Measurements from ENCODE around the gene PHF21A. TPM values are rescaled to one million over a fixed set of nuclear protein-coding genes. Genes with fewer than 3 reads are reported as not detected.

PHF21A gene
- polyA plus RNA-seq, 1 experiment, result 17.1 TPM

DNA sequence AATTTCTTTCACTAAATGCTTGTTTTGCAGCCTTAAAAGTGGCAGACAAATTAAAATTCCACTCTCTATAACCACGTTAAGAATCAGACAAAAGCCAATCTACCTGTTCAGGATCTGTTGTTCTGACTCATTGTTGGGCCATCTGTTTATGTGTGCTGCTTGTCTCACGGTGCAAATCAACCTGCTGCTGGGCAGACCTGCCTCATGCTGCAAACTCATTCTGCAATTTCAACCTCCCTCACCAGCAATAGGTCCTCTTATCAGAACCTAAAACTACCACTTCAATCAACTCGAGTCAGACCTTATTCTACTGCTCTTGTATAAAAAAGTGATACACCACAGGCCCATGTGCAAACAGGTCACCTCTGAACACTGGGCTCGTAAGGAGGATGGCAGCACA is 123.7 kb downstream of the PHF21A start:
- H3K36me3 ChIP-seq (ENCODE audit: control insufficient read depth, insufficient read depth, low read length), result no peaks in the 10 kb centered on the region
- TF ChIP-seq, protein P1, sequence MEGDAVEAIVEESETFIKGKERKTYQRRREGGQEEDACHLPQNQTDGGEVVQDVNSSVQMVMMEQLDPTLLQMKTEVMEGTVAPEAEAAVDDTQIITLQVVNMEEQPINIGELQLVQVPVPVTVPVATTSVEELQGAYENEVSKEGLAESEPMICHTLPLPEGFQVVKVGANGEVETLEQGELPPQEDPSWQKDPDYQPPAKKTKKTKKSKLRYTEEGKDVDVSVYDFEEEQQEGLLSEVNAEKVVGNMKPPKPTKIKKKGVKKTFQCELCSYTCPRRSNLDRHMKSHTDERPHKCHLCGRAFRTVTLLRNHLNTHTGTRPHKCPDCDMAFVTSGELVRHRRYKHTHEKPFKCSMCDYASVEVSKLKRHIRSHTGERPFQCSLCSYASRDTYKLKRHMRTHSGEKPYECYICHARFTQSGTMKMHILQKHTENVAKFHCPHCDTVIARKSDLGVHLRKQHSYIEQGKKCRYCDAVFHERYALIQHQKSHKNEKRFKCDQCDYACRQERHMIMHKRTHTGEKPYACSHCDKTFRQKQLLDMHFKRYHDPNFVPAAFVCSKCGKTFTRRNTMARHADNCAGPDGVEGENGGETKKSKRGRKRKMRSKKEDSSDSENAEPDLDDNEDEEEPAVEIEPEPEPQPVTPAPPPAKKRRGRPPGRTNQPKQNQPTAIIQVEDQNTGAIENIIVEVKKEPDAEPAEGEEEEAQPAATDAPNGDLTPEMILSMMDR (IDR thresholded peaks at IDR 0.05; ENCODE audit: insufficient read depth, low read depth, low read length), result no peak
- POLR2A ChIA-PET, result no interaction called here
- H3K4me3 ChIP-seq (ENCODE audit: low read depth, low read length), result no peak overlapping the region
- H3K27me3 ChIP-seq (ENCODE audit: control insufficient read depth, insufficient read depth, low read length), result no peaks in the 10 kb centered on the region
- DNase-seq (ENCODE audit: low read depth), result no peak
- CTCF ChIA-PET, result interaction anchor here (2.1 kb wide), 1 partner anchor 10 kb away, joined by 5 read pairs; no protein-coding TSS in a partner anchor

DNA sequence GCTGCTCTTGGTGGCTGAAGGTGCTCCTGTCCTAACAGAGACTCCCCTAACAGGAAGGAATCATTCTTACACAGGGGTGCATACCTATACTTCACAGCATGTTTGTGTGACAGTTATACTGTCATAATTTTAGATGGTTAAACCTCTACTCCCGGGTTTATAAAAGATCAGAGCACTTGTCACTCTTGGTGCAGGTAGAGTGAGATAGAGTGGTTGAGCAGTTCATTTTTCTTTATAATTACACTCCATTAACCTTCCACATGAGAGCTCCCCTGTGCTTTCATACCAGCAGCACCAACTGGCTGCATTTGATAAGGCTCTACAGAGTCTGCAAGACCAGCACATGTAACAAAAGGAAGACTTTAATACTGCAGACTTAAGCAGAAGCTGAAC is 125.9 kb downstream of the PHF21A start:
- ChIA-PET CTCF (interaction anchor here (0.8 to 7.3 kb wide), 6 partner anchors 8 to 122 kb away, joined by 3 to 40 read pairs (median 6); no protein-coding TSS in a partner anchor), POLR2A (no interaction called here)
- Histone ChIP-seq H3K4me3 (ENCODE audit: low read depth, low read length) (no peak overlapping the region), H3K36me3 (ENCODE audit: control insufficient read depth, insufficient read depth, low read length) (no peaks in the 10 kb centered on the region), H3K27me3 (ENCODE audit: control insufficient read depth, insufficient read depth, low read length) (no peaks in the 10 kb centered on the region)
- TF ChIP-seq, protein P1 (IDR thresholded peaks at IDR 0.05; ENCODE audit: insufficient read depth, low read depth, low read length), result no peak
- DNase-seq (ENCODE audit: low read depth), result no peak

DNA sequence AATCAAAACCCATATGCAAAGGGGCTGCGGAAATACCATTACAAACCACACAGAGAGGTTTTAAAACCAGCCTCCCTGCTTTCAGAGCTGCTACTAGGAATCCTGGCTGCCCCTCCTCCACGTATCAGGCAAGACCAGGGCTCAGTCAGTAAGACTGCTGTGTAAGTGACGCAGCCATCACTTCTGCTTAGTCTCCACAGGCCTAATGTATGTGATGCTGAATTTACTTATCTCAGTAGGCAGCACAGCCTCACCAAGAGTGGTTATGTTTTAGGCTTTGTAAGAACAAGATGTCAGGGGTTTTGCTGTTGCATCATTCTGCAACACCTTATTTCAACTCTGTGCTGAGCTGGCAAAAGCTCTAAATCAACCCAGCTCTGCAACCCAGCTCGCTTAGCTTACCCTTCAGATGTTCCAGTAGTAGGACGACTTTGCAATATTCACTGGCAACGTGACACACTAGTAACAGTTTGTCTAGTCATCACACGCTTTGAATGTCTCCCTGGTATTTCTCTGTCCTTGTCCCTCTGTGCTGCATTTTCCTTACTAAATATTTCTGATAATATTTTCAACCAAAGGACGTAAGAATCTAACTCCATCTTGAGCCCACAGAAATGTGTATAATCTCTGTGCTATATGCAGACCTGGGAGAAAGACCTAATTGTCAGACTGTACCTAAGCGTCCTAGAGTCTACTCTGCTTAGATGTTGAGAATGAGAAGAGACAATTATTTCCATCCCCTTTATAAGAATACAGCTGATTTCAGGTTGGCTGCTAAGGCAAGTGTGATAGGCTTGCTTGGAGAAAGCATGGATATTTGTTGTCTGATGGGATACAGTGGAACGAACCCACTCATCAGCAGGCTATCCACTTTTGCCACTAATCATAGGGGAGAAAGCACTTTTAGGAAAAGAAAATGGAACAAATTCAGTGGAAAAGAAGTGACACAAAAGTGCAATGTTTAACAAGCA is 126.6 kb downstream of the PHF21A start:
- H3K36me3 ChIP-seq (ENCODE audit: control insufficient read depth, insufficient read depth, low read length), result no peaks in the 10 kb centered on the region
- CTCF ChIA-PET, result interaction anchor here (0.8 to 7.3 kb wide), 6 partner anchors 8 to 122 kb away, joined by 3 to 40 read pairs (median 6); no protein-coding TSS in a partner anchor
- no peaks in the 10 kb centered on the region for H3K27me3 ChIP-seq (ENCODE audit: control insufficient read depth, insufficient read depth, low read length)
- POLR2A ChIA-PET, result no interaction called here
- no peak overlapping the region for H3K4me3 ChIP-seq (ENCODE audit: low read depth, low read length)
- TF ChIP-seq, protein P1 (IDR thresholded peaks at IDR 0.05; ENCODE audit: insufficient read depth, low read depth, low read length), result no peak
- DNase-seq (ENCODE audit: low read depth), result no peak

DNA sequence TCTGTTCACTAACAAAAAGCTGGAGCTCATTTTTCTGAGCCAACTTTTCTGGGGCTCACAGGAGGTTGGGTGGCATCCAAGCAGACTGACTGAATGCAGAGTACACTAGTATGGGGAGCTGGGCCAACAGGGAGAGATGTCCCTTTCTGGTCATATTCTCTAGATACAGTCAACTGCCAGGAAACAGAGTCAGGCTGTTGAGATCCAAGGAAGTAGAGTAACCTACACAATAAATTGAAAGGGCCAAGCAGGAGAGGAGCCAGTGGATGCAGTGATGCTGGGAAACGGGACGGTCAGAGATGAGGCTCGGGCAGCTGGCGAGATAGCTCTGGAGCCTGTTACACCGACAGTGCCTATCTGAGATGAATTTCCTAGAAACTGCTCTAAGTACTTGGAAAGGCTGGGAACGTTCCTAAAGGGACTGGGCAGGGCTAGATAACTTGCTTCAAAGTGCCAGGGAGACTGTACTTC is 127.7 kb downstream of the PHF21A start:
- TF ChIP-seq, protein P1 (IDR thresholded peaks at IDR 0.05; ENCODE audit: insufficient read depth, low read depth, low read length), result no peak
- DNase-seq (ENCODE audit: low read depth), result no peak
- POLR2A ChIA-PET, result no interaction called here
- H3K27me3 ChIP-seq (ENCODE audit: control insufficient read depth, insufficient read depth, low read length), result no peaks in the 10 kb centered on the region
- CTCF ChIA-PET, result interaction anchor here (0.7 to 7.3 kb wide), 5 partner anchors 10 to 1884 kb away, joined by 3 to 40 read pairs (median 5); no protein-coding TSS in a partner anchor
- no peak overlapping the region for H3K4me3 ChIP-seq (ENCODE audit: low read depth, low read length)
- no peaks in the 10 kb centered on the region for H3K36me3 ChIP-seq (ENCODE audit: control insufficient read depth, insufficient read depth, low read length)

DNA sequence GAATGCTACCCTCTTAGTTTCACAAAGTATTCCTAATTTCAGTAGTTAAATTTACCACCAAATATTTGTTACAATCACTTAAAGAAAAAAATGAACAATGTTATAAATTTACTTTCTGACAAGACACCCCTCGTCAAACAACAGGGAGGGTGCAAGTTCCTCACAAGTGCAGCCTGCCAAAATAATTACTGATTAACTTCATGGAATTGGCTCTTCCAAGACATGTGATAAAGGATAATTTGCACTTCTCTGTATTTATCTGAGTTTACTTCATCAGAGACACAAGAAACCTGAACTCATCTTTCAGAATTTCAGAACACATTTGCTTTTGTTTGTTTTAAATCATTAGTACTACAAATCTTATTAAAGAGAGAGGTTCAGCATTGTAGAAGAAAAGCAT is 132.3 kb downstream of the PHF21A start:
- ChIA-PET POLR2A (no interaction called here), CTCF (no interaction called here)
- Histone ChIP-seq H3K27me3 (ENCODE audit: control insufficient read depth, insufficient read depth, low read length) (no peaks in the 10 kb centered on the region), H3K4me3 (ENCODE audit: low read depth, low read length) (no peak overlapping the region), H3K36me3 (ENCODE audit: control insufficient read depth, insufficient read depth, low read length) (no peaks in the 10 kb centered on the region)
- TF ChIP-seq, protein P1 (IDR thresholded peaks at IDR 0.05; ENCODE audit: insufficient read depth, low read depth, low read length), result no peak
- DNase-seq (ENCODE audit: low read depth), result no peak

Data from BJ (cell line).